ENCODE data around the gene SPART.
"Not testable (repeated sequence)": the region's sequence is repeated elsewhere in the genome, so short reads cannot be mapped to it uniquely, and the experiment has no call there.

Gene SPART

DNA sequence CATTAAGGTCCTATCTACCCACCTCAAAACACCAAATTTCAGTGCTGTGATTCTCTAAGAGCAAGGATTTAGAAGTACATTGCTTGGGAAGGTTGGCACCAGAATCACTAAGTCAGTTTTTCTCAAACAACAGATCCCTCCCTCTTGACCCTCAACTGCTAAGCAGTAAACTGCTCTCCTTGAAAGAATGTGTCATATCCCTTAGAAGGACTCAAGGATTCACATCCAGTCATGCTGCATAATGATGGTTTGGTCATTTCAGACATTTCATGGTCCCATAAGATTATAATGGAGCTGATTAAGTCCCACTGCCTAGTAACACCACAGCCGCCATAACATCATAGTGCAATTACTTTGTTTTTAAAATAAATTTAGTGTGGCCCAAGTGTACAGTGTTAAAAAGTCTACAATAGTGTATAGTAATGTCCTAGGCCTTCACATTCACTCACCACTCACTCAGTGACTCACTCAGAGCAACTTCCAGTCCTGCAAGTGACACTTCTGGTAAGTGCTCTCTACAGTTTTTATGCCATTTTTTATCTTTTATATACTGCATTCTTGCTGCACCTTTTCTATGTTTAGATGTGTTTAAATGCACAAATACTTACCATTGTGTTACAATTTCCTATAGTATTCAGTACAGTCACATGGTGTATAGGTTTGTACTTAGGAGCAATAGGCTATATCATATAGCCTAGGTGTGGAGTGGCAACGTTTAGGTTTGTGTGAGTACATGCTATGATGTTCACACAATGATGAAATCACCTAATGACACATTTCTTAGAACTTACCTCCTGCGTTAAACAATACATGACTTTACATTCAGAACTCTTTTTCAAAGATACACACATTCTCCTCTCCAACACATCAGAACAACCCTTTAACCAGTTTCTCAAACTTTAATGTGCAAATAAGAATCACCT lies 32.9 kb downstream of the SPART start:
- DNase-seq, result no peak

DNA sequence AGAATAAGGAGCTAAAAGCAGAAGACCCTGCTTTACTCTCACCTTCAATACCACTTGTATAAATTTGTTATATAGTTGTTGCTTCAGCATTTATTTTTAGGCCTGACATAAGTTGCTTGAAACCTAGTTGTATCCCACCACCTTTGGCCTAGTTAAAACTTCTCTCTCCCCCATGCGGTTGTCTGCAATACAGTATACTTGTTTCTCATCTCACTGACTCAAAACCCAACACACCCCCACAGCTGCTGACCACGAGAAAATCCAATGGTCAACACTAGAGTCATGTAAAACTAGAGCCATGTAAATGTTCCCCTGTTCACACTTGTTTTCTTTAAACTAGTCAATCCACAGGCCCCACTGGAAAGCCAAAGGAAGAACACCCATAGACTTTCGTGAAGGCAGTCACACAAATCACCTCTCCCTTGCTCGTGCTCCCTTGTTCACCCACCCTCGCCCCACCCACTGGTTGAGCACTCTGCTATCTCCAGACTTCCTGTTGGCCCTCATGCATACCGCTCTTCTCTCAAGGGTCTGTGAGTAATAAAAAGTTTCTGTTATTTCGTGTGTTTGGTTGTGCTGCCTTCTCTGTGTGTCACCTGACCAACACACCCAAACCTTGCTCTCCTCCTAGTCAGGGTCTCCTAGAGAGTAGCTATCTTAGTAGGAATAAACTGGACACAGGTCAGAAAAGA lies 35.6 kb downstream of the SPART start:
- no peak for DNase-seq

DNA sequence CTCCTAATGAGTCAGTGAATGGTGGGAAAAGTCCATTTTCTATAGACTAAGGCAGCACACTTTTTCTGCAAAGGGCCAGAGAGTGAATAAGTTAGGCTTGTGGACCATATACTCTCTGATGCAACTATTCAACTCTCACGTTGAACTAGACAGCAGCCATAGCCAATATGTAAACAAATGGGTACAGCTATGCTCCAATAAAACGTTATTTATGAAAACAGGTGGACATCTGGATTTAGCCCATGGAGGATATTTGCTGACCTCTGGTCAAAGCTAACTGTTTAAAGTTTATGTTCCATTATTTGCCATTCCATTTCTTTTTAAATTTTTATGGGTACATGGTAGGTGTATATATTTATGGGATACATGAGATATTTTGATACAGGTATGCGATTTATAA lies 43.9 kb downstream of the SPART start:
- DNase-seq, result no peak

DNA sequence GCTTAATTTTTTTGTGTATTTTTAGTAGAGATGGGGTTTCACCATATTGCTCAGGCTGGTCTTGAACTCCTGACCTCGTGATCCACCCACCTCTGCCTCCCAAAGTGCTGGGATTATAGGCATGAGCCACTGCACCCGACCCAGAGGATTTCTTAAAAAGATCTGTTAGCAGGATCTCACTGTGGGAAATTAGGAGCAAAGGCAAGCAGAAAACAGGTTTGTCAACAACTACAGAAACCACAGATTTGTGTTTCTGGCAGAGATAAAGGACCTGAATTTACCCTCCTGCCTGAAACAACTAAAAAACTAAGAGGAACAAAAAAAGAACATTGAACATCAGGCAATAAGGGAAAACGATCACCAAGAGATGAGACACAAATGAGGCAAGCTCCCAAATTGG lies 46.7 kb downstream of the SPART start:
- not testable (repeated sequence) for DNase-seq

DNA sequence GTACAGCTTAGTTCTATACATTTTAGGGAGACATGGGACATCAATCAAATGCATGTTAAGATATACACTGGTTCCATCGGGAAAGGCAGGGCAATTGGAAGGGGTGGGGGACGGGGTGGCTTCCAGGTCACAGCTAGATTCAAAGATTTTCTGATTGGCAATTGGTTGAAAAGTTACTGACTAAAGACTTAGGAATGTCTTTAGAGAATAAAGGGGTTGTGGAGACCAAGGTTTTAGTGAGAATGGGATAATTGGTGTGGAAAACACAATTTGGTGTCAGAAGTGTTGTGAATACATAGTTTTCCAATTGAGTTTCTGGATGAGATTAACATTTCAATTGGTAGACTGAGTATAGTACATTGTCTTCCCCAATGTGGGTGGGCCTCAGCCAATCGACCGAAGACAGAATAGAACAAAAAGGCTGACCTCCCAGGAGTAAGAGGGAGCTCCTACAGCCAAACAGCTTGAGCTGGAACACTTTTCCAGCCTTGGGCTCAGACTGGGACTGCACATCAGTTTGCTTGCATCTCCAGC lies 47.6 kb downstream of the SPART start:
- no peak for DNase-seq

DNA sequence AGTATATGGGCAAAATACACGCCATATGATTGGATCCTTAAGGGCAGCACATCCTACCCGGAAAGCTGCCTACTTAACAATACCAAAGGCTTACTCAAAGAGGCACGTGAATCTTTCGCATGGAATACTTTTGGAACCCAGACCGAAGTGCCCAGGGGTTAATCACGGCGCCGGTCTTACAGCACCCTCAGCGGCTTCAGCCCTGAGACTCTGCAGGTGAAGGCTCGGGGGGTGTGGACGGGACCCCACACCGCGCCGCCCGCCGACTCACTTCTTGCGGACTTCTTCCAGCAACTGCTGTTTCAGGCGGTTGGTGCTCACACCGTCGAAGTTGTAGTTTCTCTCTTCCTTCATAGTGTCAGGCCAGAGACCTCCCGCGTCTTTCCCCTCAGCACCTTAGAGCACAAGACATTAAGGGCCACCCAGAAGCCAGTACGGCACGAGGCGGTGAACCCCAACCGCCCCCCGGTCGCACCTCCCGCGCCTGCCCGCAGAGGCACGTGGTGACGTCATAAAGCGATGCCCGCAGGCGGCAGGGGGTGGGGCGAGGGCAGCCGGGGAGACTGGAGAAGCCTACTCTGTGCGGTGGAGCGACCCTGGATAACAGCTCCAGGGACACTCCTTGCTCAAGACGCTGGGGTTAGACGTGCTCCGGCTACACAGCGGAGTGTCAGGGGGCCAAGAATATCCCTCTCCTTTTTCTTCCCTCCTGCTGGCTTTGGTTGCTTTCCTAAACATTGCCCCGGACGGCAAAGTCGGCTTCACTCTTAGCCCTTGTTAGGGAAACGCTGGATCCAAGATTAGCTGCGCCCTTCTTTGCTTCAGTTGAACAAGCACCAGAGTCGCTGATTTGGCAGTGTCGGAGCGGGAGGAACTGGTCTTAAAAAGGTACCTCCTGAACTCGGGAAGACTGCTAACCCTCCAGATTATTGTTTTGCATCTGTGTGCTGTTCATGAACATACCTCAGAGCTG lies 48.5 kb downstream of the SPART start, which contains the start of gene CCDC169:
CCDC169 (minus strand) TSS at position 449 of the 973 bp plus-strand sequence; CDS start at position 354, 95 bp downstream.
- peak; percentile 41 for DNase-seq

DNA sequence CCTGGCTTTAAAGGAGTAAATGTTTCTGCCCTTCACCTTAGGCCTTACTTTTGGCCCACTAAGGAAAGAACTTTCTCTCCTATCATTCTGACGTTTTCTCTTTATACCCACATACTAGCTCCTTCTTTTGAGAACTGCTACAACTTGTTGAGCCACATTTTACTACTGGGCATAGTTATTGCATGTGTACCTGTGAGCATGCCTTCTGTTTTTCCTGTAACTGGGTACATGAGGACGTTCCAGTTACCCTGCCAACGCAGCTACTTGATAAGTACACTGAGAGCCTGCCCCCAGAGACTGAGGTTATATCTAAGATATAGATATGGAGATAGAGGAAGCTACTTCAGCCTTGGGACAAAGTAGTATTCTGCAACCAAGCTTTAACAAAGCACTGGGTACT lies 52.1 kb downstream of the SPART start:
- no peak for DNase-seq

DNA sequence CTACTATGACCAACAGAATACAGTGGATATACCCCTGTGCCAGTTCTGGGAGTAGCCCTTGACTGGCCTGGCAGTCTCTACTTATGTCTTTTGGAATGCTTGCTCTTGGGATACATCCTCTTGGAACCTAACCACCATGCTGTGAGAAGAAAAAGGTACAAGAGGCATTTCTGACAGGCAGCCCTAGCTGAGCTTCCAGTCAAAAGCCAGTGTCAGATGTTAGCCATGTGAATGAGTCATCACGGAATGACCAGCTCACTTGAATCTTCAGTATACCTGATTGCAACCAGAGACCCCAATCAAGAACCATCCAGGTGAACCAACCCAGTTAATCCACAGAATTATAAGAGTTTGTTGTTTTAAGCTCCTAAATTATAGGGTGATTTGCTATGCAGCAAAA lies 52.7 kb downstream of the SPART start:
- DNase-seq, result no peak

DNA sequence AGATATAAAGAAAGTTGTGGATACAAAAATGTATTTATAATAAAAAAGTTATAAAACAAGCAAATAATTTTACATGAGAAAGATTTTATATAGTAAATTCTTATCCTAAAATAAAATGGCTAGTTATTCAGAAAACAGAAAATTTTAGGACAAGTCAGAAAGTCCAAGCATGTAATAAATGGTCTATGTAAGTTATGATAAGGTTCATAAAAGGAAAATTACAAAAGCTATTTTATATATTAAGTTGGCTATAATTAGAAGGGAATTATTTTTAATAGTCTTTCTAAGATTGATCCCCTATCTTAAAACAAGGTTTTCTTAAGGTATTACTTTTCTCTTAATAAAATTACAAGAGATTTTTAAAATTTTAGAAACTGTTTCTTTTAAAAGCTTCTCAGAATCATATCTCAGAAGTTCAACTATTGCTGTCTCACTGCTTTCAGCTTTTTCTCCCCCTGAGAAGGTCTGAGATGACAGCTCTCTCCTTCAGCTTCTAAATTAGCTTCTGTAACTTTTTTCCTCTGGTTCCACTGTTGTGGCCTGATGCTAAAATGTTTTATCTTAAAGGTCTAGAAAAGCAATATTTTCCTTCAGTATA lies 57.3 kb downstream of the SPART start:
- DNase-seq, result no peak

DNA sequence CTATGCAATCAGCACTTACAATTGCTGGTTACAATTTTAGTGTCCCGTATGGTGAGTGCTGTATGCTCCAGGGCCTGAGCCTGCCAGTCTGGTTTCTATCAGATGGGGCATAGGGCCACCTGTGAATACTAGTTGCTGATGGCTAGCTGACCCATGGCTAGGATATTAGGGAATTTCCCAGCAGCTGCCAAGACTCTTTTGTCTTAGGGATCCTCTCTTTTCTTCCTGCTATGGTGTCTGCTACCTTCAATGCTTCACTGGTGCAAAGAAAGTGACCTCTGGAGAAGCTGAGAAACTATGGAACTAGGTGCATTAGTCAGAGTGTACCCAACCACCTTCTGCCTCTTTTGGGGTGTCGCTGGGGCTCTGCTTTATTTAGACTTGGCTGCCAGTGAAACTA lies 60.2 kb downstream of the SPART start:
- DNase-seq, result no peak

DNA sequence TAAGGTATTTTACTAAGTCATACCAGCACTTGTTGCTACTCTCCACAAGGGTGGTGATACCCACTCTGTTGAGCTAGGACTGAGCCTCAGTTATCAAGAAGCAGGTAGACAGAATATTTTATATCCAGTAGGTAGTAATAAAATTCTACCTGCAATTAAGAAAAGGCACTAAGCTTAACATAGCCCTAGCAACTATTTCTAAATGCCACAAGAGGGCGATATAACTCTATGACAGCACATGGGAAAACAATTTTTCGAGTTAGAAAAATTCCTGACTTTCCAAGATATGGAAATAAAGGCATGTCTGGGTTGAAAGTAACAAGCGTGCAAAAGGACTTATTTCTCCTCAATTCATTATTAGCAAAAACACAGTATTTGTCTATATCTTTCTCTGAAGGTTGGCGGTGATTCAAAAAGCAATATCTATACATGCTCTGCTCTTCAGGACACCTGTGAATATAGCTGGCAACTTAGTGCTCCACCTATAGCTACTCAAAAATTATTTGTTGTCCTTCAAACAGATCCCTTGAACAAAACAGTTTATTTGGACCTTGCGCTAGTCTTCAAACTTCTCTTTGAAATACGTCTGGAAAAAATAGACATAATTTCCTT lies 63.3 kb downstream of the SPART start:
- DNase-seq, result no peak

DNA sequence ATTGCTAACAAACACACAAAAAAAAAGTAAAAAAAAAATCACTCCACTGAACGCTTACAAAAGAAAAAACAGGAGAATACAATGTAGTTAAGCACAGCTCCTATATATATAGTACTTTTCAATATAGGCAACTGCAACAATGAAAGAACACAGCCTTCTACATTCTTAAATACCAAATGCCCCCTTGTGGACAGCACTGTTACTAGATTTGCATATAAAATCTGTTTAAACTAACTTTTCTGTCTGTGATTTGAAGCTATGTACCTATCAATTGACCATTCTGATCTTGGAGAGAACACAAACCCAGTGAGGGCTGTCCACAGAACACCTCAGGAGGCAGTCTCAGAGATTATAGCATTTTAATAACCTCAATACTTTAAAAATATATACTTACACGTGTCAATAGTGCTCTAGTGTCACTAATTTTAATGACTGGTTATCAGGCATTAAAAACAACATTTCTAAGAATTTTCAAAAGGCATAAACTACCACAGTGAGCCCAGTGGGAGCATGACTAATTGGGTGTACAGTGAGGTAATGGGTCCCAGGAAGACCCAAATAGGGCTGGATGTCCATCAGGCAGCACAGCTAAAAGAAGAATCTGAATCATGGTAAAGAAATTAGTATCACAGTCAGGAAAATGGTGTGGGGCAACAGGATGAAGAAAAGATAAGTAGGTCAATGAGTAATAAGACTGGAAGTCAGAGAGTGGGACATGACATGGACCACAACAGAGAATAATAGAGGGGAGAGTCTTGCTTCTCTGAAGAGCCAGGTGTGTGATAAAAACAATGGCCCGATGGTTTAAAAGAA lies 70.8 kb downstream of the SPART start:
- no peak for DNase-seq

DNA sequence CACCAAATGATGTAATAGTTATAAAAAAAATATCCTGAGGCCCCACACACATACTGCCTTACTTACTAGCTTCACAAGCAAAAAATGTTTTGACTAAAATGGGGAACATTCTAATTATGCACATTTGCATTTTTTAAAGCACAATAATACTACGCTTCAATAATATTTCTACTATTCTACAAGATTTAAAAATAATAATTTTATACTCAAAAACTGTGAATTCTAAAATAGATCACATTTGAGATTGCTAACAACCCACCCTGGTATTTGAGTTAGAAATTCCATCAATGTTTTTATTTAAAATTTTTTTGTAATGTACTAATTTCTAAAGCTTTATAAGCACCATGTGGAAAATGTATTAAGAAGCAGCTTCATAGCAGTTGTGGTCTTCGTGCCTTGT lies 72.8 kb downstream of the SPART start:
- DNase-seq, result no peak

DNA sequence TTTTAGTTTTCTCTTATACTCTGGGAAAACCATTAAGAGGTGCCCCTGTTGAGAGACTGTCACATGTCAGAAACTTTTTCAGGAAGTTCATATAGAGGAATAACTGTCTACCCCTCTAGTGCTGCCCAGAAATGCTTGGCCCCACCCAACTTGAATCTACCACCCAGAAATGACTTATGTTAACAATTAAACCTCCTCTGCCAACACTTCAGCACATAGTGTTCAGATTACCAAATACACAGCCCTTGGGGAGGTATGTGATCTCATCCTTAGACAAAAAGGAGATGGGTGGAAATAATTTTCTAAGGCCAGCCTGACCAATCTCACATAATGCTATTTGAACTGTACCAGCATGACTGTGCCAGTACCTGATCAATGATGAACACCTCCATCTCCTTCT lies 84.2 kb downstream of the SPART start:
- no peak for DNase-seq

DNA sequence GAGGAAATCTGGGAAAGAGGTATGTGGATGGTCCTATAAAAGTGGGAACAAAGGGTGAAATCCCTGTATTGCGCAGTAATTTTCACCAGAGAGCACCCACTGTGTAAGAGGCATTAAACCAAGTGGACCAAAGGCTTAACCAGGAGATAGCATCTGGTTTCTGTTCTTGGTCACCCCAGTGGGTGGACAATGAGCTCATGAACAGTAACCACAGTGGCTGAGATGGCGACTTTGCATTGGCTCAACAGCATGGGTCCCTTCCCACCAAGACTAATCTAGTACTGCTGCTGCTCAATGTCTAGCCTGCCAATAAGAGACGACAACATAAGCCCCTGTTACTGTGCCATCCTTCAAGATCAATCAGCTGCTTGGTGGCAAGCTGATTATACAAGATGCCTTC lies 85.2 kb downstream of the SPART start:
- no peak for DNase-seq

DNA sequence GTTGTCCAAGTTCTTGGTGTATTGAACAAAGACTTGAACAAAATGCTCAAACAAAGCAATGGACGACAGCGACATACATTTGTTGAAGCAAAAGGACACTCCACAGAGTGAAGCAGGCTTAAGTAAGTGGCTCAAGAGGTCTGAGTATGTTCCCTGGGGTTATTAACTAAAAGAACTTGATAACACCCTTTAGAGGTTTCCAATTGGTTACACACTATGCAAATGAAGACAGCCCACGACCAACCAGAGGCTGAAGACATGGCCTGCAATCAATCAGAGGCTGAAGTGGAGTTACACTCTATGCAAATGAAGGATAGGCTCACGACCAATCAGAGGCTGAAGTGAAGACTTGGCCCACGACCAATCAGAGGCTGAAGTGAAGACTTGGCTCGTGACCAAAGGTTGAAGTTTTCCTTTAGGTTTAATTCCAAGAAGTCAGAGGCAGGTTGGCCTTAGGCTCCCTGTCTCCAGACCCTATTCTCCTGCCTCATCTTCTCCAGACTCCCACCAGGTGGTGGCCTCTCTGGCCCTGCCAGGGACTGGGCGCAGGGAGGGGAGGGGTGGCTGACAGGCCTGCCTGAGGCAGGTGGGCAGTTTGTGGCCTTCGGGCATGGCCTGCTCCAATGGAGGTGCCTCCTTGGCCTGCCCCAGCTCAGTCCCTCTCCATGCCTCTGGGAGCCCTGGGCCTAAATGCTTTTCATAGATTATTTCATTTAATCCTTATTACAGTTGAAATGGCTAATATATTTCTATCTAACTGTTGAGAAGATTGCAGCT lies 86.6 kb downstream of the SPART start:
- DNase-seq, result no peak

DNA sequence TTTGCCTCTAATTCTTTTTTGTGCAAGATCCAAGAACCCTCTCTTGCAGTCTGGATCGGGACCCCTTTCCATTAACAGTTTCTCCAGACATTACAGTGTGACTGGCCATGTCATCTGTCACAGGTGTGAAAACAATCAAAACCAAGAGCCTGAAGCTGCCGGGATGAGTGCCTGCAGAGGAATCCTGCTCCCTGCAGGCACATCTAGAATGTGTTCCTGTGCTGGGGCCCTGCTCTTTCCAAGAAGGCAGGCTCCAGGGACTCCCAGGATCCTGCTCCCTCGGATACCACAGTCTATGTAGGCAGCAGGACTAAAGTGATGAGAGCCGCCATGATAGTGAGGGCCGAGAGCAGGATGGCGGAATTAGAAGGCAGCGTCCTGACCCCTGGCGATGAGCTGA lies 87.4 kb downstream of the SPART start:
- DNase-seq, result no peak

Measured in GOT3 (cell line).